Activated naive CD4-positive, alpha-beta T cell treated with anti-CD3 and anti-CD28 coated beads, Interleukin-2, amount 50 U/mL, for 72 hours (primary cell): Measurements from ENCODE around the gene LGALS3BP. TPM values are rescaled to one million over a fixed set of nuclear protein-coding genes. Genes with fewer than 3 reads are reported as not detected.
"Not testable (repeated sequence)": the region's sequence is repeated elsewhere in the genome, so short reads cannot be mapped to it uniquely, and the experiment has no call there.

Experiments used
- ATAC-seq, 2 donors: fragments of 150-1000 bp; cut with Tn5 transposase; 2 replicates each; pipeline ENCODE4 v1.10.0; 2021; ENCODE audit warnings: mild to moderate bottlenecking in 2 of 2, moderate library complexity in 2 of 2
- DNase-seq, 2 donors: peaks; one replicate each; pipeline ENCODE4 v3.0.0; 2021 to 2022; ENCODE audit warnings: low spot score in 2 of 2
- H3K27ac Mint-ChIP-seq, 2 donors: one replicate each; pipeline ENCODE4 v1.8.0; 2022; ENCODE audit warnings: mild to moderate bottlenecking in 2 of 2, mixed read lengths in 2 of 2
- H3K36me3 Mint-ChIP-seq, 2 donors: one replicate each; pipeline ENCODE4 v1.8.0; 2022; ENCODE audit warnings: mixed read lengths in 2 of 2
- H3K9me3 Mint-ChIP-seq, 2 donors: one replicate each; pipeline ENCODE4 v1.8.0; 2022; ENCODE audit warnings: mixed read lengths in 2 of 2
- total RNA-seq, 2 donors: library from RNA; stranded (reverse); gene quantifications; one replicate each; pipeline ENCODE4 v1.2.3, GENCODE V29; 2022

LGALS3BP gene
- total RNA-seq, 2 donors from 2014 or later: 71.3 to 95.6 TPM

GRCh38 chr17:78965491-78965924 is 14.2 kb downstream of the LGALS3BP start:
- Mint-ChIP-seq H3K36me3 (no peaks in the 10 kb centered on the region), H3K27ac (no peak overlapping the region), H3K9me3 (no peaks in the 10 kb centered on the region)
- ATAC-seq: no peak
- DNase-seq: no peak

- Mint-ChIP-seq H3K36me3 (no peaks in the 10 kb centered on the region), H3K9me3 (no peaks in the 10 kb centered on the region), H3K27ac (no peak overlapping the region)
- ATAC-seq: no peak
- DNase-seq: no peak
Measured at GRCh38 chr17:78963378-78963777, 16.3 kb downstream of the LGALS3BP start.

GRCh38 chr17:78962984-78963348 is 16.8 kb downstream of the LGALS3BP start:
- H3K27ac Mint-ChIP-seq, H3K36me3 Mint-ChIP-seq, ATAC-seq: not testable (repeated sequence)

GRCh38 chr17:78962345-78962983 is 17.3 kb downstream of the LGALS3BP start:
- no peaks in the 10 kb centered on the region for H3K9me3 Mint-ChIP-seq
- ATAC-seq (no peak), DNase-seq (no peak)
- no peaks in the 10 kb centered on the region for H3K36me3 Mint-ChIP-seq
- H3K27ac Mint-ChIP-seq: no peak overlapping the region

More at GRCh38 chr17:78962984-78963348, 16.8 kb downstream of the LGALS3BP start:
- DNase-seq, H3K9me3 Mint-ChIP-seq: not testable (repeated sequence)

GRCh38 chr17:78961571-78961970 is 18.2 kb downstream of the LGALS3BP start:
- Mint-ChIP-seq H3K36me3 (no peaks in the 10 kb centered on the region), H3K27ac (no peak overlapping the region), H3K9me3 (no peaks in the 10 kb centered on the region)
- ATAC-seq: no peak
- no peak for DNase-seq

- no peak for DNase-seq
- Mint-ChIP-seq H3K9me3 (no peaks in the 10 kb centered on the region), H3K36me3 (no peaks in the 10 kb centered on the region), H3K27ac (no peak overlapping the region)
- no peak for ATAC-seq
Measured at GRCh38 chr17:78960928-78961327, 18.8 kb downstream of the LGALS3BP start.

- Mint-ChIP-seq H3K9me3 (no peaks in the 10 kb centered on the region), H3K27ac (peak overlapping the region in 1 of 2 donors; percentile 44), H3K36me3 (no peaks in the 10 kb centered on the region)
- no peak for DNase-seq
- ATAC-seq: no peak
Measured at GRCh38 chr17:78959803-78960202, 19.9 kb downstream of the LGALS3BP start.

GRCh38 chr17:78958641-78959127 is 21.0 kb downstream of the LGALS3BP start:
- Mint-ChIP-seq H3K9me3 (no peaks in the 10 kb centered on the region), H3K36me3 (no peaks in the 10 kb centered on the region), H3K27ac (peak overlapping the region in 1 of 2 donors; percentile 16)
- no peak for DNase-seq
- ATAC-seq: no peak

- no peaks in the 10 kb centered on the region for H3K9me3 Mint-ChIP-seq
- no peaks in the 10 kb centered on the region for H3K36me3 Mint-ChIP-seq
- DNase-seq (no peak), ATAC-seq (no peak)
- peak overlapping the region in 1 of 2 donors; percentile 5 for H3K27ac Mint-ChIP-seq
Measured at GRCh38 chr17:78957128-78957527, 22.6 kb downstream of the LGALS3BP start.

- Mint-ChIP-seq H3K27ac (no peak overlapping the region), H3K36me3 (peaks cover 0 to 3% of the 10 kb centered on the region in 2 donors), H3K9me3 (no peaks in the 10 kb centered on the region)
- DNase-seq (no peak), ATAC-seq (no peak)
Measured at GRCh38 chr17:78956254-78956653, 23.5 kb downstream of the LGALS3BP start.

- Mint-ChIP-seq H3K27ac (no peak overlapping the region), H3K9me3 (peaks cover 4 to 12% of the 10 kb centered on the region in 2 donors), H3K36me3 (peaks cover 9 to 18% of the 10 kb centered on the region in 2 donors)
- ATAC-seq (peak; percentile 69 to 77), DNase-seq (no peak)
Measured at GRCh38 chr17:78954684-78955083, 25.0 kb downstream of the LGALS3BP start.

GRCh38 chr17:78953356-78954350 is 26.1 kb downstream of the LGALS3BP start:
- peaks cover 4 to 12% of the 10 kb centered on the region in 2 donors for H3K9me3 Mint-ChIP-seq
- H3K36me3 Mint-ChIP-seq: peaks cover 9 to 18% of the 10 kb centered on the region in 2 donors
- ATAC-seq (no peak), DNase-seq (no peak)
- H3K27ac Mint-ChIP-seq: no peak overlapping the region

GRCh38 chr17:78952706-78953105 is 27.0 kb downstream of the LGALS3BP start:
- ATAC-seq: no peak
- Mint-ChIP-seq H3K27ac (no peak overlapping the region), H3K36me3 (peaks cover 9 to 18% of the 10 kb centered on the region in 2 donors), H3K9me3 (peaks cover 4 to 12% of the 10 kb centered on the region in 2 donors)
- DNase-seq: no peak

- H3K27ac Mint-ChIP-seq: no peak overlapping the region
- no peak for ATAC-seq
- H3K36me3 Mint-ChIP-seq: peaks cover 9 to 18% of the 10 kb centered on the region in 2 donors
- H3K9me3 Mint-ChIP-seq: peaks cover 4 to 12% of the 10 kb centered on the region in 2 donors
- no peak for DNase-seq
Measured at GRCh38 chr17:78951967-78952551, 27.7 kb downstream of the LGALS3BP start.

- peaks cover 4 to 12% of the 10 kb centered on the region in 2 donors for H3K9me3 Mint-ChIP-seq
- H3K27ac Mint-ChIP-seq: no peak overlapping the region
- ATAC-seq: no peak
- H3K36me3 Mint-ChIP-seq: peaks cover 9 to 18% of the 10 kb centered on the region in 2 donors
- no peak for DNase-seq
Measured at GRCh38 chr17:78950870-78951269, 28.9 kb downstream of the LGALS3BP start.

GRCh38 chr17:78947235-78948149 is 32.2 kb downstream of the LGALS3BP start:
- H3K9me3 Mint-ChIP-seq: peaks cover 4 to 12% of the 10 kb centered on the region in 2 donors
- H3K36me3 Mint-ChIP-seq: peaks cover 9 to 18% of the 10 kb centered on the region in 2 donors
- DNase-seq (no peak), ATAC-seq (no peak)
- peak overlapping the region in 1 of 2 donors; percentile 14 for H3K27ac Mint-ChIP-seq
